ENCODE data around the gene FBXW11. TPM values are rescaled to one million over a fixed set of nuclear protein-coding genes. Genes with fewer than 3 reads are reported as not detected.

The FBXW11 gene
- total and polyA plus RNA-seq, 2 experiments from 2014 or later: 59.0 to 98.0 TPM

GRCh38 chr5:171906066-171906570, 100.3 kb downstream of the FBXW11 start:
- Histone ChIP-seq H3K4me1 (ENCODE audit: low read depth) (peaks cover 30% of the 10 kb centered on the region), H3K9me3 (ENCODE audit: low read depth) (no peaks in the 10 kb centered on the region), H3K4me3 (no peak overlapping the region), H3K27me3 (no peaks in the 10 kb centered on the region), H3K27ac (peak overlapping the region; percentile 74), H3K36me3 (peaks cover 9% of the 10 kb centered on the region)
- no peak for DNase-seq (ENCODE audit: low read depth in 1 of 2, low spot score in 1 of 2)
- TF ChIP-seq, protein P1, sequence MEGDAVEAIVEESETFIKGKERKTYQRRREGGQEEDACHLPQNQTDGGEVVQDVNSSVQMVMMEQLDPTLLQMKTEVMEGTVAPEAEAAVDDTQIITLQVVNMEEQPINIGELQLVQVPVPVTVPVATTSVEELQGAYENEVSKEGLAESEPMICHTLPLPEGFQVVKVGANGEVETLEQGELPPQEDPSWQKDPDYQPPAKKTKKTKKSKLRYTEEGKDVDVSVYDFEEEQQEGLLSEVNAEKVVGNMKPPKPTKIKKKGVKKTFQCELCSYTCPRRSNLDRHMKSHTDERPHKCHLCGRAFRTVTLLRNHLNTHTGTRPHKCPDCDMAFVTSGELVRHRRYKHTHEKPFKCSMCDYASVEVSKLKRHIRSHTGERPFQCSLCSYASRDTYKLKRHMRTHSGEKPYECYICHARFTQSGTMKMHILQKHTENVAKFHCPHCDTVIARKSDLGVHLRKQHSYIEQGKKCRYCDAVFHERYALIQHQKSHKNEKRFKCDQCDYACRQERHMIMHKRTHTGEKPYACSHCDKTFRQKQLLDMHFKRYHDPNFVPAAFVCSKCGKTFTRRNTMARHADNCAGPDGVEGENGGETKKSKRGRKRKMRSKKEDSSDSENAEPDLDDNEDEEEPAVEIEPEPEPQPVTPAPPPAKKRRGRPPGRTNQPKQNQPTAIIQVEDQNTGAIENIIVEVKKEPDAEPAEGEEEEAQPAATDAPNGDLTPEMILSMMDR (IDR thresholded peaks at IDR 0.05; ENCODE audit: low read depth, low read length): no peak

DNA sequence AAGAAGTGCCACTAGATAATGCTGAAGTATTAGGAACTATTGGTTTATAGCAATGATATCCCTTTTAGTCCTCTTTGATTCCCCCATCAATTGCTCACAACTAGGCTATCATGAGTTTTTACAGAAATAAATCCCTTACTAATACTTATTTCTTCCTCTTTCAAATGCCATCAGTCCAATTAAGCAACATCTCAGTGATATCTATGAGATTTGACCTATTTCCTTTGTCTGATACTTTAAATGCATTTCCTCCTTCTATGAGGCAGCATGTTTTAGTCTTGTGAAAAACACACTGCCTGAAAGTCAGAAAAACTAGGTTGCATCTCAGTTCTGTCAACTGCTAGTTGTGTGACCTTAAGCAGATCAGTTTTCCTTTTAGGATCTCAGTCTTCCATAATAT, 101.6 kb downstream of the FBXW11 start:
- H3K36me3 ChIP-seq: peaks cover 4% of the 10 kb centered on the region
- H3K27ac ChIP-seq: peak overlapping the region; percentile 74
- H3K9me3 ChIP-seq (ENCODE audit: low read depth): no peaks in the 10 kb centered on the region
- TF ChIP-seq, protein P1 (IDR thresholded peaks at IDR 0.05; ENCODE audit: low read depth, low read length): no peak
- DNase-seq (ENCODE audit: low read depth in 1 of 2, low spot score in 1 of 2): no peak
- H3K27me3 ChIP-seq: no peaks in the 10 kb centered on the region
- peaks cover 36% of the 10 kb centered on the region for H3K4me1 ChIP-seq (ENCODE audit: low read depth)
- no peak overlapping the region for H3K4me3 ChIP-seq

DNA sequence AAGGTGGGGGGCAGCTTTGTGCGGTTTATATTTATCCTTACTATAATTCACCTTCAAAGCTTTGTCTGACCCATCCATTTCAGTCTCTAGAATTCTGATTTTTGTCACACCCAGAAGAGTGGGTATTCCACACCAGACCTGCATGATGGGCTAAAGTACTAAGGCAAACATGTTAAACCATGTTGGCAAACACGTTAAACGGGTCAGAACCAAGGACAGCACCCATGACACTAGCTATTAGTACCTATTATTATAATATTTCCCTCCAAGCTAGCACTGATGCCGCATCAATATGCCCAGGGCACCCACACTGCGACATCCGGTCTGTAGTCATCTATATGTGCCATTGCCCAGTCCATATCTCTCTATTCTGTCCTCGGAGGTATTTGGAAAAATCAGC, 104.7 kb downstream of the FBXW11 start:
- H3K9me3 ChIP-seq (ENCODE audit: low read depth): no peaks in the 10 kb centered on the region
- DNase-seq (ENCODE audit: low read depth in 1 of 2, low spot score in 1 of 2): no peak
- TF ChIP-seq, protein P1 (IDR thresholded peaks at IDR 0.05; ENCODE audit: low read depth, low read length): no peak
- H3K27ac ChIP-seq: no peak overlapping the region
- H3K36me3 ChIP-seq: no peaks in the 10 kb centered on the region
- no peak overlapping the region for H3K4me3 ChIP-seq
- no peaks in the 10 kb centered on the region for H3K27me3 ChIP-seq
- peaks cover 44% of the 10 kb centered on the region for H3K4me1 ChIP-seq (ENCODE audit: low read depth)

DNA sequence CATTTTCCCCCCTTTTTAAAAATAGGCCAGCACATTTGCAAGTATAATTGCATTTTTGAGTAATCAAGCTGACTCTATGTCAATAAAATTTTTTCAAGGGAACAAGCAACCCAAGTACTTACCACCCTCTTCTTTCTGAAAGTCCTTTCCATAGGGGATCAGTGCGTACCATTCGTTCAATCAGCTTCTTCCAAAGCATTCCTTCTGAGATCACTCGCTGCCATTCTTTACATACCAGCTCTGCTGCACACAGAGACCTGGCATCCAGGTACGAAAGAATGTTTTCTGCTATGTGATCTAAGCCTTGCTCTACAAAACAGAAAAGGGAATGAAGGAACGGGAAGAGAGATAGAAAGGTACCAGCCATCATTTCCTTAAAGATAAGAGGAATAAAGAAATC, 106.6 kb downstream of the FBXW11 start:
- H3K36me3 ChIP-seq: no peaks in the 10 kb centered on the region
- H3K9me3 ChIP-seq (ENCODE audit: low read depth): no peaks in the 10 kb centered on the region
- peak in 1 of 2 donors; percentile 45 for DNase-seq (ENCODE audit: low read depth in 1 of 2, low spot score in 1 of 2)

DNA sequence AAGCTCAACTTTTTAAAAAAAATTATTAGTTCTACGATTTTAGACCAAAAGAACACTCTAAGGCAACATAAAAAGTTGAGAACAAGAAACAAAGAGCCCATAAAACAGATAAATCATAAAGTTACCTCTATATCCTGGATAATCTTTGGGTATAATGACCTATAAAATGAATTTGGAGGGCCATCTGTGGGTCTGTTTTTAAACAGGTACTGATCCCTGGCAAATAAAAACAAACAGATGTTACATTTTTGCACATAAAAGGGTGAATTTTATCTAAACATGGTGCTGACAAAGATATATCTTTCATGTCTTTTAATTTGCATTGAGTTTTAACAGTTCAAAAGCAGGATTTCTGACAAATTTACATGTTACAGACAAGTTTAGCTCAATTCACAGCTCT, 107.6 kb downstream of the FBXW11 start:
- no peaks in the 10 kb centered on the region for H3K36me3 ChIP-seq
- no peaks in the 10 kb centered on the region for H3K27me3 ChIP-seq
- TF ChIP-seq, protein P1 (IDR thresholded peaks at IDR 0.05; ENCODE audit: low read depth, low read length): no peak
- H3K9me3 ChIP-seq (ENCODE audit: low read depth): no peaks in the 10 kb centered on the region
- peak overlapping the region; percentile 72 for H3K27ac ChIP-seq
- no peak overlapping the region for H3K4me3 ChIP-seq
- no peak for DNase-seq (ENCODE audit: low read depth in 1 of 2, low spot score in 1 of 2)
- peaks cover 51% of the 10 kb centered on the region for H3K4me1 ChIP-seq (ENCODE audit: low read depth)

More for the DNA sequence above, 106.6 kb downstream of the FBXW11 start:
- Histone ChIP-seq H3K4me3 (no peak overlapping the region), H3K4me1 (ENCODE audit: low read depth) (peaks cover 44% of the 10 kb centered on the region), H3K27ac (peak overlapping the region; percentile 72), H3K27me3 (no peaks in the 10 kb centered on the region)
- TF ChIP-seq, protein P1 (IDR thresholded peaks at IDR 0.05; ENCODE audit: low read depth, low read length): no peak
